Duodenal mucosa (tissue), 2 donors: Measurements from ENCODE around the gene GRIK2.

Source experiments
- H3K27ac ChIP-seq: one replicate; pipeline ENCODE4 v1.7.0; 2013; ENCODE audit warnings: low read depth, low read length
- H3K27me3 ChIP-seq, 2 donors: one replicate each; pipeline ENCODE4 v1.7.0; 2013; ENCODE audit warnings: low read length in 2 of 2, control low read depth in 1 of 2; ENCODE audit not compliant: insufficient read depth in 2 of 2, control insufficient read depth in 1 of 2
- H3K36me3 ChIP-seq, 2 donors: one replicate each; pipeline ENCODE4 v1.7.0; 2013; ENCODE audit warnings: low read length in 2 of 2, control low read depth in 1 of 2; ENCODE audit not compliant: insufficient read depth in 2 of 2, control insufficient read depth in 1 of 2
- H3K4me1 ChIP-seq, 2 donors: one replicate each; pipeline ENCODE4 v1.7.0; 2013; ENCODE audit warnings: low read length in 2 of 2, control low read depth in 1 of 2; ENCODE audit not compliant: insufficient read depth in 2 of 2, control insufficient read depth in 1 of 2
- H3K4me3 ChIP-seq, 2 donors: one replicate each; pipeline ENCODE4 v1.7.0; 2013; ENCODE audit warnings: low read length in 2 of 2, low read depth in 1 of 2
- H3K9ac ChIP-seq, 2 donors: one replicate each; pipeline ENCODE4 v1.7.0; 2013; ENCODE audit warnings: low read length in 2 of 2, low read depth in 1 of 2
- H3K9me3 ChIP-seq, 2 donors: one replicate each; pipeline ENCODE4 v1.7.0; 2013; ENCODE audit warnings: low read length in 2 of 2, control low read depth in 1 of 2; ENCODE audit not compliant: control insufficient read depth in 1 of 2

Gene GRIK2

DNA sequence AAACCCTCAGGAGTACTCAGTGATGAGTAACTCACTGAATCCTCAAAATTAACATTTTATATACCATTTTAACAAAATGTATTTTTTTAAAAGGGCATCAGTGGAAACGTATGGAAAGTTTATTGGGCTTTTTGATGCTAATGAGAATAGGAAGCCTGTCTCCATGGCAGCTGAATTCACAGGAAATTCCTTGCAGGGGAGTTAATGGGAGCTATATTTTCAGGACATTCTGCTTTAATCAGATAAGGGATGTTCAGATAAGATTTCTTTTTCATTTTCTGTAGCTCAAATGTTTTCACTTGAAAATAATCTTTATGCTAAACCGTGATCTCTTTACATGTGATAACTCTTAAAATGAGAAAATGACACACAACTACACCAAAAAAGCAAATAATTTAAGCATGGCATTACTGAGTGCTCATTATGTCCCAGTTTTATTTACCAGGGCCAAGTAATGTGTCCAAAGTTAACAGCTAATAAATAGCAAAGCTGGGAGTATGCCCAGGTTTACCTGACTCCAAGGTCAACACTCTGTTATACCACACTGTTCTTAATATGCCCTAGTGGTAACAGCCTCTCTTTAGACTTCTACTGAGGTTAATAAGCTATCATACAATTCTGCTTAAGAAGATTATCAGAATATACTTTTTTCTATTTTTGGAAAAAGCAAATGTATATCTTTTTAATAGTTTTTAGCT lies 348.1 kb downstream of the GRIK2 start:
- H3K27ac ChIP-seq, result no peak overlapping the region
- H3K4me3 ChIP-seq, result no peak overlapping the region
- no peaks in the 10 kb centered on the region for H3K9me3 ChIP-seq
- no peaks in the 10 kb centered on the region for H3K27me3 ChIP-seq
- no peaks in the 10 kb centered on the region for H3K4me1 ChIP-seq
- no peaks in the 10 kb centered on the region for H3K36me3 ChIP-seq
- H3K9ac ChIP-seq, result no peak overlapping the region

GRCh38 chr6:101747160-101747559 lies 353.7 kb downstream of the GRIK2 start:
- Histone ChIP-seq H3K4me1 (no peaks in the 10 kb centered on the region), H3K9me3 (no peaks in the 10 kb centered on the region), H3K4me3 (no peak overlapping the region), H3K27ac (no peak overlapping the region), H3K36me3 (no peaks in the 10 kb centered on the region), H3K27me3 (no peaks in the 10 kb centered on the region), H3K9ac (no peak overlapping the region)

GRCh38 chr6:101747716-101748115 lies 354.2 kb downstream of the GRIK2 start:
- Histone ChIP-seq H3K9me3 (no peaks in the 10 kb centered on the region), H3K36me3 (no peaks in the 10 kb centered on the region), H3K27ac (no peak overlapping the region), H3K4me3 (no peak overlapping the region), H3K9ac (no peak overlapping the region), H3K4me1 (no peaks in the 10 kb centered on the region), H3K27me3 (no peaks in the 10 kb centered on the region)

DNA sequence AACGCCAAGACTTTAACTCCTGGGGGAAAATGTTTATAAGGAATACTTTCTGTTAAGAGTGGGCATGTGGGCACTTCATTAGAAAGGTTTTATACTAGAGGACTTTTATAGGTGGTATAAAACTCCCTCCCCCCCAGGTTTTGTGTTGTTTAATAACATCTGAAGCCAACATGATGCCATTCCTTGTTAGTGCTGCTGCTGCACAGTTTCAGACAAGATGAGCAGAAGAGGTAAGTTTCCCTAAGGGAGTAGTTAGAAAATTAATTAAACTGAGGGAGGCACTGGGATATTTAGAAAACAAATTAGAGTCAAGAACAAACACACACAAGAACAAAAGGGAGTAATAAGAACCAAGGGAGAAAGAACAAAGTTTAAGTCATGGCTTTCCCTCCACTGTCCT lies 362.4 kb downstream of the GRIK2 start:
- no peaks in the 10 kb centered on the region for H3K4me1 ChIP-seq
- H3K4me3 ChIP-seq, result no peak overlapping the region
- H3K9me3 ChIP-seq, result no peaks in the 10 kb centered on the region
- H3K27ac ChIP-seq, result no peak overlapping the region
- no peaks in the 10 kb centered on the region for H3K27me3 ChIP-seq
- H3K9ac ChIP-seq, result no peak overlapping the region
- H3K36me3 ChIP-seq, result no peaks in the 10 kb centered on the region

- Histone ChIP-seq H3K9me3 (no peaks in the 10 kb centered on the region), H3K27ac (no peak overlapping the region), H3K4me3 (no peak overlapping the region), H3K36me3 (no peaks in the 10 kb centered on the region), H3K4me1 (no peaks in the 10 kb centered on the region), H3K27me3 (no peaks in the 10 kb centered on the region), H3K9ac (no peak overlapping the region)
Measured at GRCh38 chr6:101758368-101758767, 364.9 kb downstream of the GRIK2 start.

DNA sequence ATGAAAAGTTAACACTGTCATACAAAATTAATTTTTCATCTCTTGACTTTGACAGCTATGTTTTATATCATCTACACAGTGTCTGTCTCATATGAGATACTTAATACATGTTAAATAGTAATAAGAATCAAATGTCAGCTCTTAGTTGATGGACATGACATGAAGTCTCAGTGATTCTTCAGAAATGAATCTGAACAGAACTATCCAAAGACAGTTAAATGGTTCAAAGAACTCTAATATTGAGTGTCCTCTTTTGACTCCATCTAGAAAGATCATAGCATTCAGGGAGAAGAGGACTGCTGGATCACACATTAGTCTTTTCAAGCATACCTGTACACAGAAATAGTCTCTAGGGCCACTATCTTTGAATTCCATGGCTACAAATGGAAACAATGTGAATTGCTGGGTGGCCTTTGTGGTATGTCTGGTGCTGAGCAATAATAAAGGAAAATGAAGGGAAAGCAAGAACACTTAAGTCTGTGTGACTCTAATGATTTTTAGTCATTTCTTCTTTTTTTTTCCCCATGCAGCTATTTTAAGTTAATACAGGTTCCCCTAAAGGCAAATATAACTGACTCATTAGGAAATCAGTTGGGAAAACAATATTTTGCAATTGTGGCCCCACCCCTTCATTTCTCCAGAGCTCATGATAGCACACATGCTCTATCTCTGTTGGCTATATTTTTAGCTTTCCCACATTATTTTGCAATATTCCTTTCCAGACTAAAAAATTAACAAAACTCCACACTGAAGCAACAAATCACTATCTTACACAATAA lies 367.5 kb downstream of the GRIK2 start:
- no peak overlapping the region for H3K4me3 ChIP-seq
- no peaks in the 10 kb centered on the region for H3K4me1 ChIP-seq
- no peak overlapping the region for H3K27ac ChIP-seq
- no peaks in the 10 kb centered on the region for H3K27me3 ChIP-seq
- H3K36me3 ChIP-seq, result no peaks in the 10 kb centered on the region
- H3K9me3 ChIP-seq, result no peaks in the 10 kb centered on the region
- H3K9ac ChIP-seq, result no peak overlapping the region

GRCh38 chr6:101762851-101763250 lies 369.3 kb downstream of the GRIK2 start:
- Histone ChIP-seq H3K27me3 (no peaks in the 10 kb centered on the region), H3K4me3 (no peak overlapping the region), H3K9me3 (no peaks in the 10 kb centered on the region), H3K36me3 (no peaks in the 10 kb centered on the region), H3K9ac (no peak overlapping the region), H3K4me1 (no peaks in the 10 kb centered on the region), H3K27ac (no peak overlapping the region)

DNA sequence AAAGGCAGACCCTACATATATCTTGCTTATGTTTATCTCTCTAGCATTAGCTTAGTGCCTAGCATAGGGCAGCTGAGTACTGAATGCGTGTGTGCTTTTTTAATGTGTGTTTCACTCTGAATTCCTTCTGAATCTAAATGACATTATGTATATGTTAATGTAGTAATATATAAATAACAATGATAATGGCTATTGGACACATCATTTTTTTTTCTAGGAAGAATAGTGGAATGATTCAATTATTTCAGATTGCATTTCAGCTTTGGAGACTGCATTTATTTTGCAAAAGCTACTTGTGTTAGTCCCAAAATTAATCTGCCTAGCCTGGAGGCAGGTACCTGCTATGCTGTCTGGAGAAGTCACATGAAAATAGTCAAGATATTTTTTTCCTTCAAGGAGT lies 371.8 kb downstream of the GRIK2 start:
- no peak overlapping the region for H3K9ac ChIP-seq

GRCh38 chr6:101770116-101770515 lies 376.6 kb downstream of the GRIK2 start:
- Histone ChIP-seq H3K9ac (no peak overlapping the region), H3K4me1 (no peaks in the 10 kb centered on the region), H3K27me3 (no peaks in the 10 kb centered on the region), H3K36me3 (no peaks in the 10 kb centered on the region), H3K9me3 (no peaks in the 10 kb centered on the region), H3K27ac (no peak overlapping the region), H3K4me3 (no peak overlapping the region)

More for the DNA sequence above, 371.8 kb downstream of the GRIK2 start:
- Histone ChIP-seq H3K36me3 (no peaks in the 10 kb centered on the region), H3K27ac (no peak overlapping the region), H3K4me1 (no peaks in the 10 kb centered on the region), H3K4me3 (no peak overlapping the region), H3K27me3 (no peaks in the 10 kb centered on the region), H3K9me3 (no peaks in the 10 kb centered on the region)

DNA sequence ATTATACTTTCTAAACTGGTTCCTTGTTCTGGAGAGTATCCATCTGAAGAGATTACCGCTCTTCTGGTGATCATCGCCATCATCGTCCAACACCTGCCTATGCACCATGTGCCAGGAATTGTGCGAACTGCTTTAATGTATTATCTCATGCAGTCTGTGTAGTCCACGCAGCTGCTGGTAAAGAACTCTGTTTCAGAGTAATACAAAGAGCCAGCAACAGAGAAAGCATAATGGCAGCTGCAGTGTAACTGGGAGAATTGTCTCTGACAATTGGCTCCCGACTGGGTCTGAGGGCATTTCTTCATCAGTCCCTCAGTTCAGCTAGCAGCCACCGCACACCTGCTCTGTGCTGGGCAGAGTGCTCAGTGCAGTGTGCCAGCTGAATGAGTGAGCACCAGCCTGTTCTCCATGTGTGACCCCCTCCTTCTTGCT lies 383.4 kb downstream of the GRIK2 start:
- H3K9ac ChIP-seq, result no peak overlapping the region
- no peak overlapping the region for H3K27ac ChIP-seq
- H3K27me3 ChIP-seq, result no peaks in the 10 kb centered on the region
- H3K36me3 ChIP-seq, result no peaks in the 10 kb centered on the region
- H3K4me1 ChIP-seq, result no peaks in the 10 kb centered on the region
- H3K9me3 ChIP-seq, result no peaks in the 10 kb centered on the region
- H3K4me3 ChIP-seq, result no peak overlapping the region
